Measurements from ENCODE around the gene OPN3. TPM values are rescaled to one million over a fixed set of nuclear protein-coding genes. Genes with fewer than 3 reads are reported as not detected.

The OPN3 gene
- total RNA-seq, 1 experiment from 2014 or later: 45.6 TPM

- ChIA-PET CTCF (interaction anchor here (0.6 to 1.2 kb wide), 7 partner anchors 11 to 127 kb away, joined by 3 to 6 read pairs (median 3); no protein-coding TSS in a partner anchor), POLR2A (interaction anchor here (0.5 to 4.0 kb wide), 7 partner anchors 9 to 173 kb away, joined by 3 to 14 read pairs (median 3); partner anchors contain the start of genes CHML and OPN3)
- Mint-ChIP-seq H3K9me3 (ENCODE audit: unreplicated experiment) (no peaks in the 10 kb centered on the region), H3K4me1 (ENCODE audit: insufficient read depth, unreplicated experiment) (peaks cover 8% of the 10 kb centered on the region), H3K27ac (ENCODE audit: low read depth, unreplicated experiment) (no peak overlapping the region), H3K27me3 (ENCODE audit: insufficient read depth, unreplicated experiment) (no peaks in the 10 kb centered on the region), H3K4me3 (ENCODE audit: unreplicated experiment) (no peak overlapping the region), H3K36me3 (ENCODE audit: insufficient read depth, unreplicated experiment) (no peaks in the 10 kb centered on the region)
- peak; percentile 49 for DNase-seq (ENCODE audit: unreplicated experiment)
- TF ChIP-seq CTCF (IDR thresholded peaks at IDR 0.05; ENCODE audit: unreplicated experiment): no peak
- intact Hi-C loops (cut with micrococcal nuclease): no loop called here
- no TSS peak for BruUV-seq (replicated peaks)
Measured at GRCh38 chr1:241658081-241658793, 18.1 kb upstream of the OPN3 start.

GRCh38 chr1:241654641-241655040 is 14.5 kb upstream of the OPN3 start:
- POLR2A ChIA-PET: interaction anchor here (1.1 to 4.3 kb wide), 5 partner anchors 9 to 33 kb away, joined by 3 to 19 read pairs (median 5); partner anchors contain the start of genes CHML and OPN3
- CTCF ChIA-PET: interaction anchor here (0.8 to 1.4 kb wide), 6 partner anchors 11 to 180 kb away, joined by 3 to 7 read pairs (median 4); no protein-coding TSS in a partner anchor
- Mint-ChIP-seq H3K9me3 (ENCODE audit: unreplicated experiment) (peaks cover 8% of the 10 kb centered on the region), H3K36me3 (ENCODE audit: insufficient read depth, unreplicated experiment) (peaks cover 6% of the 10 kb centered on the region), H3K4me1 (ENCODE audit: insufficient read depth, unreplicated experiment) (peaks cover 8% of the 10 kb centered on the region), H3K4me3 (ENCODE audit: unreplicated experiment) (no peak overlapping the region), H3K27me3 (ENCODE audit: insufficient read depth, unreplicated experiment) (no peaks in the 10 kb centered on the region), H3K27ac (ENCODE audit: low read depth, unreplicated experiment) (peak overlapping the region; percentile 0)
- intact Hi-C loops (cut with micrococcal nuclease): no loop called here
- BruUV-seq (replicated peaks): no TSS peak
- TF ChIP-seq CTCF (IDR thresholded peaks at IDR 0.05; ENCODE audit: unreplicated experiment): no peak
- DNase-seq (ENCODE audit: unreplicated experiment): no peak

- ChIA-PET POLR2A (interaction anchor here (0.6 to 4.3 kb wide), 5 partner anchors 11 to 49 kb away, joined by 3 to 19 read pairs (median 3); partner anchors contain the start of genes CHML and OPN3), CTCF (interaction anchor here (0.7 to 1.4 kb wide), 7 partner anchors 10 to 180 kb away, joined by 3 to 4 read pairs (median 3); no protein-coding TSS in a partner anchor)
- Mint-ChIP-seq H3K9me3 (ENCODE audit: unreplicated experiment) (peaks cover 12% of the 10 kb centered on the region), H3K4me1 (ENCODE audit: insufficient read depth, unreplicated experiment) (peaks cover 8% of the 10 kb centered on the region), H3K27ac (ENCODE audit: low read depth, unreplicated experiment) (peak overlapping the region; percentile 0), H3K27me3 (ENCODE audit: insufficient read depth, unreplicated experiment) (no peaks in the 10 kb centered on the region), H3K36me3 (ENCODE audit: insufficient read depth, unreplicated experiment) (peaks cover 6% of the 10 kb centered on the region), H3K4me3 (ENCODE audit: unreplicated experiment) (no peak overlapping the region)
- TF ChIP-seq CTCF (IDR thresholded peaks at IDR 0.05; ENCODE audit: unreplicated experiment): no peak
- BruUV-seq (replicated peaks): no TSS peak
- intact Hi-C loops (cut with micrococcal nuclease): no loop called here
- DNase-seq (ENCODE audit: unreplicated experiment): no peak
Measured at GRCh38 chr1:241654019-241654418, 13.8 kb upstream of the OPN3 start.

GRCh38 chr1:241652012-241652411 is 11.8 kb upstream of the OPN3 start, which contains the start of gene WDR64:
Gene WDR64, plus strand, starts transcription at chr1:241652281. Its CDS starts 204 bp downstream, at chr1:241652485.
- TF ChIP-seq CTCF (IDR thresholded peaks at IDR 0.05; ENCODE audit: unreplicated experiment): no peak
- H3K4me3 Mint-ChIP-seq (ENCODE audit: unreplicated experiment): no peak within 1 kb of the TSS
- no TSS peak for BruUV-seq (replicated peaks)
- no peak within 1 kb of the TSS for H3K27ac Mint-ChIP-seq (ENCODE audit: low read depth, unreplicated experiment)
- intact Hi-C loops (cut with micrococcal nuclease): no loop called here
- DNase-seq (ENCODE audit: unreplicated experiment): no peak
- ChIA-PET CTCF (no interaction called here), POLR2A (interaction anchor here (0.6 to 4.3 kb wide), 2 partner anchors 11 to 1944 kb away, joined by 3 to 19 read pairs; partner anchors contain the start of genes CHML and OPN3)
- H3K4me1 Mint-ChIP-seq (ENCODE audit: insufficient read depth, unreplicated experiment): peaks cover 10% of the 10 kb centered on the region
- H3K9me3 Mint-ChIP-seq (ENCODE audit: unreplicated experiment): peaks cover 12% of the 10 kb centered on the region
- no peaks in the 10 kb centered on the region for H3K27me3 Mint-ChIP-seq (ENCODE audit: insufficient read depth, unreplicated experiment)
- H3K36me3 Mint-ChIP-seq (ENCODE audit: insufficient read depth, unreplicated experiment): peaks cover 6% of the 10 kb centered on the region

Data from MCF 10A (cell line).